ENCODE measurements around the gene KCNQ1.

The KCNQ1 gene

DNA sequence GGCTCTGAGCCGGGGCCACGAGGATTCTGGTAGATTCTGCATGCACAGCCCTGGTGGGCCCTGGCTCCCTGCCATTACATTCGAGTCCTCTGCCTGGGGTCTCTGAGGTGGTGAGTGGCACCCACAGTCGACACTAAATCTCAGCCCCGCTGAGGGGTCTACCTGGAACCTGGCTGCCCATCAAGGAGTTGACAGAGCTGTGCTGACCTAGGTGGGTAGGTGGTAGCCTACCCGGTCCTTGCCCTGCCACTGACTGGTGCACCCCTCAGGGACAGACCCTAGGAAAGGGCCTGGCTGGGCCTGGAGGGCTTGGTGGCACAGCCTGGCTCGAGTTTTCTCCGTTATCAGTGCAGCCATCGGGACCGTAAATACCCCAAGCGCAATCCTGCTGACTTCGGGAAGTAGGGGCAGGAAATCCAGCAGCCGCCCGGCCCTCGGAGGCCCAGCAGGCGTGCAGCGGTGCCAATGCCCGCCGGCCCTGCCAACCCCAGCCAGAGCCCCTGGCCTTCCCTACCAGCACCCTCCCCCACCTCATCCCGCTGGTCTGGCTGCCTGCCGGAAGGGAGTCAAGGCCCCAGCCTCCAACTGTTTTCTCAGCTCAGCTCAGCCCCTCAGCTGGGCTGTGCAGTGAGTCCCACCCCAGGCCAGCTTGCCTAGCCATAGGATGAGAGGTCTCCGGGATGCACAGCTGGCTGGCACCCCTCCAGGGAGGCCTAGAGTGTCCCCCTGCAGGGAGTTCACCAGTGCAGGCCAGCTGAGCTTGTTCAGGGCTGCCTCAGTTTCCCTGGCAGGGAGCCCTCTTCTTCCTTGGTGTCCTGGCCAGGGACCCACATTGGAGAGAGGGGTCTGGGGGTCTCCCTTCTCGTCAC lies 335.4 kb downstream of the KCNQ1 start:
- no peak overlapping the region for H3K27ac ChIP-seq (ENCODE audit: low read depth, low read length)
- peaks cover 13% of the 10 kb centered on the region for H3K4me1 ChIP-seq (ENCODE audit: control insufficient read depth, insufficient read depth, low read length)
- no peaks in the 10 kb centered on the region for H3K9me3 ChIP-seq (ENCODE audit: control insufficient read depth, insufficient read depth, low read length)
- H3K36me3 ChIP-seq (ENCODE audit: control insufficient read depth, insufficient read depth, low read length) = no peaks in the 10 kb centered on the region
- no peak overlapping the region for H3K4me3 ChIP-seq (ENCODE audit: low read depth, low read length)
- no peak overlapping the region for H3K9ac ChIP-seq (ENCODE audit: low read depth, low read length)
- peaks cover 2% of the 10 kb centered on the region; the same call in 1 of the 2 replicates for H3K27me3 ChIP-seq (ENCODE audit: control insufficient read depth, insufficient read depth, low read length)

DNA sequence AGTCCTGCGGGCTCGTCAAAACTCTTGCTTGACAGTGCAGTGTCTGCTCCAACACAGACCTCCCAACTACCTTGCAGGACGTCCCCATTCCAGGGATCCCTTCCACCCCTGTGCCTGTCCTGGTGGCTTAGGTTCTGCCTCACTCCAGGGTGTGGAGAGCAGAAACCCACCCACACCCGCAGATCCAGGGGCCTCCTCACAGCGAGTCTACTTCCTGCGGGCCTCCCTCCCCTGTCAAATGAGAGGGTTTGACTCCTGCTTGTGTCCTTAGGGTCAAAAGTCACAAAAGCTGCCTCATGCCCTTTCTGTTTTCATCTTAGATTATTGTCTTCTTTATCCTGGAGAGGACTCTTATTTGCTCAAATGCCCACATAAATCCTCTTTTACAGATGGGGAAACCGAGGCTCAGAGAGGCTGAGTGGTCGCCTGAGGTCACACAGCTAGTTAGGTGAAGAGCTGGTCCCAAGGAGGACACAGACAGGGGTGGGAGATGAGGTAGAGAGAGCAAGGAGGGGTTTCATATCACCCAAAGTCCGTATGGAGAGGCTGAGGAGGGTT lies 336.1 kb downstream of the KCNQ1 start:
- Histone ChIP-seq H3K9me3 (ENCODE audit: control insufficient read depth, insufficient read depth, low read length) (peaks cover 2% of the 10 kb centered on the region; the same call in 1 of the 2 replicates), H3K9ac (ENCODE audit: low read depth, low read length) (no peak overlapping the region), H3K27ac (ENCODE audit: low read depth, low read length) (no peak overlapping the region), H3K4me3 (ENCODE audit: low read depth, low read length) (no peak overlapping the region), H3K36me3 (ENCODE audit: control insufficient read depth, insufficient read depth, low read length) (no peaks in the 10 kb centered on the region), H3K27me3 (ENCODE audit: control insufficient read depth, insufficient read depth, low read length) (no peaks in the 10 kb centered on the region), H3K4me1 (ENCODE audit: control insufficient read depth, insufficient read depth, low read length) (peaks cover 13% of the 10 kb centered on the region)

DNA sequence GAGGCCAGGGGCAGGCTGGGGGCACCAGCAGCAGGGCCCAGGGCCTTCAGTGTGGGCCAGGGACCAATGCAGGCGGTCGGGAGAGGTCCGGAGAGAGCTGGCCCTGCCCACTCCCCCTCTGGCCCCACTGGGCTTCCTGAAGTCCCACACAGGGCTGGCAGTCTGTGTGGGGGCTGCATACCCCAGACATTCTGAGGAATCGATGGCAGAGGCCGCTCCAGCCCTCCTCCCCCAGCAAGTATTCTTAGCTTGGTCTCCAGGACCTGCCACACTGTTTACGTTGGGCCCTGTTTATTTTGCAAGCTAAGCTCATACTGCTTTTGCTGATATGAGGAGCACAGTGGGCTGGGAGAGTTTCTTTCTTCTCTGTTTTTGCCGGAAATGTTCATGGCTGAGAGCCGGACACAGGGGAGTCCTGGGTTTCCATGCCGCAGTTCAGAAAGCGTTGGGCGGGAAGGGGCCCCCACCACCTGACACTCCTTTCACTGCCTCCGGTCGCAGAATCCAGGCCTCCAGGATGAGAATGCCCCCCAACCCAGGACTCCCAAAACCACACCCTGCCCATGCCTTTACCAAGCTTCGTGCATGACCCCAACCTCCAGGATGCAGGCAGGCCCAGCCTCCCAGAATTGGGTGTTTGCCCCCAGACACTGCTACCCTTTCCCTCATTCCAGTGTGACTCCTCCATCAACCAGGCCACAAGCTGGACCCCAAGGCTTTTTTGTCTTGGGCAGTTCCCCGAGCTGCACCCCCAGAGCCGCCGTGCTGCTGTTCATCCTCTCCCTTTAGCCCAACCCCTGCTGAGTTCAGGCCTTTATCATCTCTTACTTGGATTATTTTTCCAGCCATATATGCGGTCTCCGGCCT lies 336.8 kb downstream of the KCNQ1 start:
- no peak overlapping the region for H3K4me3 ChIP-seq (ENCODE audit: low read depth, low read length)
- H3K9me3 ChIP-seq (ENCODE audit: control insufficient read depth, insufficient read depth, low read length) = peaks cover 8% of the 10 kb centered on the region; the same call in 1 of the 2 replicates
- no peaks in the 10 kb centered on the region for H3K36me3 ChIP-seq (ENCODE audit: control insufficient read depth, insufficient read depth, low read length)
- H3K4me1 ChIP-seq (ENCODE audit: control insufficient read depth, insufficient read depth, low read length) = peaks cover 13% of the 10 kb centered on the region
- no peak overlapping the region for H3K27ac ChIP-seq (ENCODE audit: low read depth, low read length)
- no peak overlapping the region for H3K9ac ChIP-seq (ENCODE audit: low read depth, low read length)
- no peaks in the 10 kb centered on the region for H3K27me3 ChIP-seq (ENCODE audit: control insufficient read depth, insufficient read depth, low read length)

DNA sequence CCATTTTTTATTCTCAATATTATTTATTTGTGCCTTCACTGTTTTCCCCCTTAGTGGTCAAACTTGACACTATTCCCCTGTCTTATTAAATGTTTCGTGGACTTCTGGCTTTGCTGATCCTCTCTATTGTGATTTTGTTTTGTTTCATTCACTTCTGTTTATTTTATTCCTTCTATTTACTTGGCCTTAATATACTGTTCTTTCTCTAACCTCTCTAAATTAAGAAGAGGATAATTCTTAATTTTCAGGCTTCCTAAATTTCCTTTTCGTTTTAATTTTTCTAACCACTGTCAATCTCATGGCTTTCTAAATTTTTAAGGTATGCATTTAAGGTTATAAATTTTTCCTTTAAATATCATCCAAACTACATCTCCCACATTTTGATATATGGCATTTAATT lies 338.0 kb downstream of the KCNQ1 start:
- Histone ChIP-seq H3K27me3 (ENCODE audit: control insufficient read depth, insufficient read depth, low read length) (no peaks in the 10 kb centered on the region), H3K4me1 (ENCODE audit: control insufficient read depth, insufficient read depth, low read length) (peaks cover 13% of the 10 kb centered on the region), H3K9me3 (ENCODE audit: control insufficient read depth, insufficient read depth, low read length) (peaks cover 8% of the 10 kb centered on the region), H3K4me3 (ENCODE audit: low read depth, low read length) (no peak overlapping the region), H3K36me3 (ENCODE audit: control insufficient read depth, insufficient read depth, low read length) (no peaks in the 10 kb centered on the region), H3K27ac (ENCODE audit: low read depth, low read length) (no peak overlapping the region), H3K9ac (ENCODE audit: low read depth, low read length) (no peak overlapping the region)

DNA sequence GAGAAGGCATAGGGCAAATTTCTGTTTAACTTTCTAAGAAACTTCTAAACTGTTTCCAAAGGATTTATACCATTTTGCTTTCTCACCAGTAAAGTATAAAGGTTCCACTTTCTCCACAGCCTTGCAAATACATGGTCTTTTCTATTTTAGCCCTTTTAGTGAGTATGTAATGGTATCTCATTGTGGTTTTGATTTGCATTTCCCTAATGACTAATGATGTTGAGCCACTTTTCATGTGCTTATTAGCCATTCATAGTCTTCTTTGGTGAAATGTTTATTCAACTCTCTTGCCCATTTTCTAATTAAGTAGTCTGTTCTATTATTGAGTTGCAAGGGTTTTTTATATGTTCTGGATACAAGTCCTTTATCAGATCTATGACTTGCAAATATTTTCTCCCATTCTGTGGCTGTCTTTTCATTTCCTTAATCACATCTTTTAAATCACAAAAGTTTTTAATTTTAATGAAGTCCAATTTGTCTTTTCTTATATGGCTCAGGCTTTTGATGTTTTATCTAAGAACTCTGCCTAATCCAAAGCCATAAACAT lies 338.8 kb downstream of the KCNQ1 start:
- Histone ChIP-seq H3K36me3 (ENCODE audit: control insufficient read depth, insufficient read depth, low read length) (no peaks in the 10 kb centered on the region), H3K9ac (ENCODE audit: low read depth, low read length) (no peak overlapping the region), H3K9me3 (ENCODE audit: control insufficient read depth, insufficient read depth, low read length) (peaks cover 8% of the 10 kb centered on the region), H3K27ac (ENCODE audit: low read depth, low read length) (peak overlapping the region; percentile 17), H3K4me3 (ENCODE audit: low read depth, low read length) (peak overlapping the region; percentile 23; the same call in 1 of the 2 replicates), H3K27me3 (ENCODE audit: control insufficient read depth, insufficient read depth, low read length) (no peaks in the 10 kb centered on the region), H3K4me1 (ENCODE audit: control insufficient read depth, insufficient read depth, low read length) (peaks cover 15% of the 10 kb centered on the region)

DNA sequence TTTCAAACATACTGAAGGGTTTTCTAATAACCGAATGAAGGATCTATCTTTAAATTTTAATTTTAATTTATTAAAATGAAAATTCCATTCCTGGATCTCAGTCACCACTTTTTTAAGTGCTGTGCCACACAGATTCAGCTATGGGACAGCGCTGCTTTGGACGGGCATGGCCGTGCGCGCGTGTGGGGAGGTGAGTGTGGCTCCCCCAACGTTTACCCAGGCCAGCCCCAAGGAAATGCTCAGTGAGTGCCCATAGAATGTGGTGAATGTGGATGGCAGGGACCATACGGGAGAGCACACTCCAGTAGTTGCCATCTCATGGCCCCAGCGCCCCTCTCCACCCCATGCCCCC lies 343.0 kb downstream of the KCNQ1 start:
- H3K27me3 ChIP-seq (ENCODE audit: control insufficient read depth, insufficient read depth, low read length) = peaks cover 25% of the 10 kb centered on the region
- no peak overlapping the region for H3K9ac ChIP-seq (ENCODE audit: low read depth, low read length)
- no peaks in the 10 kb centered on the region for H3K36me3 ChIP-seq (ENCODE audit: control insufficient read depth, insufficient read depth, low read length)
- peaks cover 8% of the 10 kb centered on the region for H3K9me3 ChIP-seq (ENCODE audit: control insufficient read depth, insufficient read depth, low read length)
- no peak overlapping the region for H3K4me3 ChIP-seq (ENCODE audit: low read depth, low read length)
- peaks cover 20% of the 10 kb centered on the region for H3K4me1 ChIP-seq (ENCODE audit: control insufficient read depth, insufficient read depth, low read length)
- H3K27ac ChIP-seq (ENCODE audit: low read depth, low read length) = no peak overlapping the region

DNA sequence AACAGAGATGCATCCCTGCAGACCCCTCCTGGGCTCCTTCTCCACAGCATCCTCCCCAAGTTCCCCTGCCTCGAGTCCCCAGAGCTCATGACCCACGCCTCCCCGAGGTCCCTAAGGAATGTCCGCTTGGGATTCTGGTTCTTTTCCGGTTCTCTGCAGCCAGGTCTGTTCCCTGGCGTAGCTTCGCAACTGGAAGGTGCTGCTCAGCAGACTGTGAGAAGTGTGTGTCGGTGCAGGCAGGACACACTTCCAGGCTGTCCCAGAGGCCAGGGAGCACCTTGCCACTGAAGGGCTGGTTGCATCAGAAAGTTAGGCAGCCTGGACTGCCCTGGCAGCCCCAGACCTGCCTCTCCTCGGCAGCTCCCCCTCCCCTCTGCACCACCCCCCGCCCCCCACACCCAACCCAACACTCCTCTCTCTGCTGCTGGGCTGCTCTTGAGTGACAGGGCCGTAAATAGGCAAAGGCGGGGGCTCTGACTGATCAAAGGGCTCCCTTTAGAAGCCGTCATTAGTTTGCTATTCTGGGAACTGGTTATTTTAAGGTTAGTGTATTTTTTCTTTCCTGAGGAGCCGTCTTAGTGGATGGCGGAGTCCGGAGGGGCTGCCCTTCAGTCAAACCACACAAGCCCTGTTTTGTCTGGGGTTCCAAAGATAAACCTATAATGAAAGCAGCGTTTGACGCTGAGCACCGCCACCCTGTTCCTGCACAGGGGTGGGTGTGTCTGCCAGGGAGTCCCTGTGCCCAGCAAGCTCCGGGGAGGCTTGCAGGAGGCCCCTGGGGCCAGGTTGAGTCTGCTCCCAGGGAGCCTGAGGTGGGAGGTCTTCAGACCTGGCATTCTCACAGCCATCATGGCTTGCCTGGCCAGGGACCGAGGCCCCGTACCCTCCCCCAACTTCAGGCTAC lies 343.6 kb downstream of the KCNQ1 start:
- no peaks in the 10 kb centered on the region for H3K36me3 ChIP-seq (ENCODE audit: control insufficient read depth, insufficient read depth, low read length)
- peaks cover 8% of the 10 kb centered on the region for H3K9me3 ChIP-seq (ENCODE audit: control insufficient read depth, insufficient read depth, low read length)
- no peak overlapping the region for H3K4me3 ChIP-seq (ENCODE audit: low read depth, low read length)
- H3K4me1 ChIP-seq (ENCODE audit: control insufficient read depth, insufficient read depth, low read length) = peaks cover 15% of the 10 kb centered on the region
- peaks cover 28% of the 10 kb centered on the region for H3K27me3 ChIP-seq (ENCODE audit: control insufficient read depth, insufficient read depth, low read length)
- no peak overlapping the region for H3K27ac ChIP-seq (ENCODE audit: low read depth, low read length)
- H3K9ac ChIP-seq (ENCODE audit: low read depth, low read length) = no peak overlapping the region

DNA sequence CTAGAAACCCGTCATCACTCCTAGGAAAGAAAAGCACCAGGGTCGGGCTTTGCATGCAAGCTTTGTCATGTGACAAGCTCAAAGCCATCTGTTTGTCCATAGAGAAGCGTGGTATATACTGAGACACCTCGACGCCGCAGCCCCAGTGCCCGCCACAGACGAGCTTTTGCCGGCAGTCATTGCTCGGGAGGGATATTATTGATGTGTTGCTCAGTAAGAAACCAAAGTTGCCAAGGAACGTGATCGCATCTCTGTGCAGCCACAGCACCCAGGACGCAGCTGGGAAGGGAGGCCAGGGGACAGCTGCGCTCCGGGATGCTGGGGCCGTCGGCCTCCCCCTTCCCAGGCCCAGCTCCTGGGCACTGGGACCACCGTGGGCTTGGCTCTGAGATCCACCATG lies 344.5 kb downstream of the KCNQ1 start:
- Histone ChIP-seq H3K4me3 (ENCODE audit: low read depth, low read length) (no peak overlapping the region), H3K27ac (ENCODE audit: low read depth, low read length) (no peak overlapping the region), H3K4me1 (ENCODE audit: control insufficient read depth, insufficient read depth, low read length) (peaks cover 6% of the 10 kb centered on the region; the same call in 1 of the 2 replicates), H3K36me3 (ENCODE audit: control insufficient read depth, insufficient read depth, low read length) (no peaks in the 10 kb centered on the region), H3K9me3 (ENCODE audit: control insufficient read depth, insufficient read depth, low read length) (peaks cover 8% of the 10 kb centered on the region), H3K9ac (ENCODE audit: low read depth, low read length) (no peak overlapping the region), H3K27me3 (ENCODE audit: control insufficient read depth, insufficient read depth, low read length) (peaks cover 35% of the 10 kb centered on the region)

DNA sequence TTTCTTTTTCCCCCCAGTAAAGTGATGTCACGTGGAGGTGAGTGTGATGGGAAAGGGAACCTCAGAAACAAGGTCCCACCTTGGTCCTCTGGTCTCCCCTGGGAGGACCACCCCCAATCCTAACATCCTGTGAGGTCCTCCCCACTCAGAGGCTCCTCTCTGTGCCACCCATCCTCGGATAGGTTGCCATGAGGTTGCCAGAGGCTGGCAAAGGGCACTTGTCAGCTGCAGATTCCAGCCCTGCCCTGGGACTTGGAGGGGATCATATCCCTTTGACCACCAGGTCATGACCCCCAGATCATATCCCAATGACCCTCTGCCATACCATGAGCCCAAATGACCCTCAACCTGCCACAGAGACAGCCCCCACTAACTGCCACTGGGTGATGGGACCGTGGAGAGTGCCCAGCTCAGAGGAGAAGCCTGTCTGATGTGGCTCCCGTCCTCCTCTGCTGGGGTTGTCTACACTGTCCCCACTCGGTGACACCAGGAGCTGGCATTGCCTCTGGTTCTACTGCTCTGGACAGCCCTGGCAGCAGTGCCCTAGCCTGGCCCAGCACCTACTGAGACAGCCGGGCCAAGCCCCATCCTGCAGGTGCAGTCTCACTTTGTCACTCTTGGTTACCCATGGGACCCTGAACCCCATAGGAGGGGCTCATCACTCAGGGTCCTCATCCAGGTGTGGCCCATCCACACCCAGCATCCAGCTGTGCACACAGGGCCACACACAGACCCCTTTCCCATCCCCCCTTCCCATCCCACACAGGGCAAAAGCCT lies 345.2 kb downstream of the KCNQ1 start:
- Histone ChIP-seq H3K27me3 (ENCODE audit: control insufficient read depth, insufficient read depth, low read length) (peaks cover 38% of the 10 kb centered on the region), H3K4me1 (ENCODE audit: control insufficient read depth, insufficient read depth, low read length) (peaks cover 6% of the 10 kb centered on the region; the same call in 1 of the 2 replicates), H3K4me3 (ENCODE audit: low read depth, low read length) (no peak overlapping the region), H3K9ac (ENCODE audit: low read depth, low read length) (no peak overlapping the region), H3K9me3 (ENCODE audit: control insufficient read depth, insufficient read depth, low read length) (peaks cover 8% of the 10 kb centered on the region), H3K36me3 (ENCODE audit: control insufficient read depth, insufficient read depth, low read length) (no peaks in the 10 kb centered on the region), H3K27ac (ENCODE audit: low read depth, low read length) (no peak overlapping the region)
